Liver (tissue), 3 donors: ENCODE data around the gene GSTA1.
"Not testable (repeated sequence)": the region's sequence is repeated elsewhere in the genome, so short reads cannot be mapped to it uniquely, and the experiment has no call there.

Experiments
- CTCF ChIP-seq: fragments of 150-350 bp; IDR thresholded peaks from 2 replicates; pipeline ENCODE4 v1.5.1; 2017; ENCODE audit warnings: improper control_type of control experiment, low read depth, low read length; ENCODE audit not compliant: missing input control
- EGR1 ChIP-seq, 2 donors: IDR thresholded peaks; 2 replicates each; pipeline ENCODE4 v1.6.1; 2016 to 2018; ENCODE audit warnings: antibody characterized with exemption in 2 of 2, low read depth in 2 of 2
- HNF4G ChIP-seq: IDR thresholded peaks from 2 replicates; pipeline ENCODE4 v1.6.1; 2016; ENCODE audit warnings: antibody characterized with exemption
- RAD21 ChIP-seq, 2 donors: IDR thresholded peaks; 2 replicates each; pipeline ENCODE4 v1.6.1; 2016; ENCODE audit warnings: antibody characterized with exemption in 2 of 2, mild to moderate bottlenecking in 2 of 2
- REST ChIP-seq: IDR thresholded peaks from 2 replicates; pipeline ENCODE4 v1.6.1; 2016; ENCODE audit warnings: antibody characterized with exemption, mild to moderate bottlenecking
- SP1 ChIP-seq: IDR thresholded peaks from 2 replicates; pipeline ENCODE4 v1.6.1; 2018; ENCODE audit warnings: antibody characterized with exemption, mild to moderate bottlenecking
- YY1 ChIP-seq: IDR thresholded peaks from 2 replicates; pipeline ENCODE4 v1.6.1; 2016; ENCODE audit warnings: antibody characterized with exemption, mild to moderate bottlenecking
- donor health status: healthy.
- donor health status: healthy.

GRCh38 chr6:52767658-52768057 lies 36.0 kb downstream of the GSTA1 start:
- not testable (repeated sequence) for TF ChIP-seq CTCF; REST; YY1; HNF4G; RAD21 (IDR thresholded peaks at IDR 0.05); EGR1 (IDR thresholded peaks at IDR 0.05; ENCODE audit: low read depth in 2 of 2); SP1
